ENCODE measurements around the gene SEPTIN1.
"Not testable (repeated sequence)": the region's sequence is repeated elsewhere in the genome, so short reads cannot be mapped to it uniquely, and the experiment has no call there.

SEPTIN1 gene

GRCh38 chr16:30337964-30338357 lies 44.4 kb downstream of the SEPTIN1 start:
- not testable (repeated sequence) for DNase-seq

GRCh38 chr16:30335598-30336474 lies 46.5 kb downstream of the SEPTIN1 start:
- no peak for DNase-seq

GRCh38 chr16:30335028-30335597 lies 47.2 kb downstream of the SEPTIN1 start:
- peak; percentile 82 for DNase-seq

GRCh38 chr16:30334473-30334989 lies 47.8 kb downstream of the SEPTIN1 start:
- peak; percentile 85 for DNase-seq

Measured in central memory CD4-positive, alpha-beta T cell (primary cell).